ENCODE results near the gene ELP4.
"Not testable (repeated sequence)": the region's sequence is repeated elsewhere in the genome, so short reads cannot be mapped to it uniquely, and the experiment has no call there.

The ELP4 gene

DNA sequence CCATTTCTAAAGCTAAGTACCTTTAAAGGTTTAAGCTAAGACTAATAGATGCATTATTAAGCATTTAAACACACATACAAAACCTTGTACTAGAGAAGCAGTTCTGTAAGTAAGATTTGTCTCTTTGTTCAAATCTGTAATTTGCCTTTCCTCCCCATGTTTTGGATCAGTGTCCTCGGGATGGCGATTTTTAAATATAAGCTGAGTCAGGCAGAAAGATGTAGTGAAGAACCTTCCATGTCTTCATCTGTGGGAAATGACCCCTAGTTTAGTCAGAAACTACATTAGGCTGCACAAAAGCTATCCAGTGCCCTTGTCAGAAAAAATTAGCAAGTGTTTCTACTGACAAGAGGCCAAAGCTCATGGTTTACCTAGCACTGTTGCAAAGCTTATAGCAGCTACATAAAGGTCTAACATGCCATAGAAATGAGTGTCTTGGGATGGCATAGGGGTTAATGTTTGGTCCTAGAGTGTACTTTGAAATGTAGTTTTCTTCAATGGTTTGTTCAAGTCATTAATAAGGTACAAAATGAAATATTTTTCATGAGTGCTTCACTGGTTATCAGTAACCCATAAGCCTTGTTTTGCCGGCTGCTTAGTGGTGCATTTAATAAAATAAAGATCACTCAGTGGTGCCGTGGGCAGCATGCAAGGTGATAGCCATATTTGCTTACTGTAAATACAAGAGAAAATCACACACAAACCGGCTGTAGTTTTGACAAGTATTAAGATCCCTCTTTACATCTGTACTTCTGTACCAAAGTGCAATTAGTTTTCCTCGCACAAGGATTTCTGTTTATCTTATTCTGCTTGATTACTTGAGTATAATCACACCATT, 139.8 kb downstream of the ELP4 start:
- no peaks in the 10 kb centered on the region for H3K36me3 ChIP-seq (ENCODE audit: insufficient read depth, low read length)
- no peaks in the 10 kb centered on the region for H3K9me3 ChIP-seq (ENCODE audit: low read length)
- H3K4me1 ChIP-seq (ENCODE audit: insufficient read depth, low read length), result peaks cover 7% of the 10 kb centered on the region
- H3K27ac ChIP-seq (ENCODE audit: low read depth, low read length), result no peak overlapping the region
- no peak overlapping the region for H3K4me3 ChIP-seq (ENCODE audit: low read depth in 1 of 2, low read length in 2 of 2)
- H3K9ac ChIP-seq (ENCODE audit: low read length), result no peak overlapping the region
- no peaks in the 10 kb centered on the region for H3K27me3 ChIP-seq (ENCODE audit: control insufficient read depth in 1 of 2, insufficient read depth in 2 of 2, low read length in 2 of 2)

DNA sequence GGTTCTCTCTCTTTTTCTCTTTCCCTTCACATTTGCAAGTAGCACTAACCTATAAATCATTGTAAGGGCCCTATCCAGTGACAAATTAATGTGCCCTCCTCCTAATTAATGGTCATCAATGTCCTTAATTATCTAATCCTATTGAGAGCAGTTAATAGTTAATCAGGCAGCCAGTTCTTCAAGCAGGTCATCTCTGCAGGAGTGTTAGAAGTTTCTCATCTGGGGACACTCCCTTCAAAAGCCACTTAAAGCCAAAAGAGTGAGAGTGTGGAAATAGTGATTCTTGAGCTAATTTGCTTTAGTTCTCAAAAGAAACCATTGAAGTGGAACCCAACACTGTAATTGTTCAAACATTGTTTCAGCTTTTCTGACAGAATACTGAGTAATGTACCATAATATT, 141.6 kb downstream of the ELP4 start:
- Histone ChIP-seq H3K9ac (ENCODE audit: low read length) (no peak overlapping the region), H3K4me1 (ENCODE audit: insufficient read depth, low read length) (no peaks in the 10 kb centered on the region), H3K4me3 (ENCODE audit: low read depth in 1 of 2, low read length in 2 of 2) (no peak overlapping the region), H3K36me3 (ENCODE audit: insufficient read depth, low read length) (no peaks in the 10 kb centered on the region), H3K27ac (ENCODE audit: low read depth, low read length) (no peak overlapping the region), H3K9me3 (ENCODE audit: low read length) (no peaks in the 10 kb centered on the region), H3K27me3 (ENCODE audit: control insufficient read depth in 1 of 2, insufficient read depth in 2 of 2, low read length in 2 of 2) (no peaks in the 10 kb centered on the region)

- Histone ChIP-seq H3K27me3 (ENCODE audit: control insufficient read depth in 1 of 2, insufficient read depth in 2 of 2, low read length in 2 of 2) (no peaks in the 10 kb centered on the region), H3K9me3 (ENCODE audit: low read length) (no peaks in the 10 kb centered on the region), H3K27ac (ENCODE audit: low read depth, low read length) (no peak overlapping the region), H3K9ac (ENCODE audit: low read length) (no peak overlapping the region), H3K4me1 (ENCODE audit: insufficient read depth, low read length) (no peaks in the 10 kb centered on the region), H3K4me3 (ENCODE audit: low read depth in 1 of 2, low read length in 2 of 2) (no peak overlapping the region), H3K36me3 (ENCODE audit: insufficient read depth, low read length) (no peaks in the 10 kb centered on the region)
Observed at GRCh38 chr11:31651822-31652221, 142.3 kb downstream of the ELP4 start.

DNA sequence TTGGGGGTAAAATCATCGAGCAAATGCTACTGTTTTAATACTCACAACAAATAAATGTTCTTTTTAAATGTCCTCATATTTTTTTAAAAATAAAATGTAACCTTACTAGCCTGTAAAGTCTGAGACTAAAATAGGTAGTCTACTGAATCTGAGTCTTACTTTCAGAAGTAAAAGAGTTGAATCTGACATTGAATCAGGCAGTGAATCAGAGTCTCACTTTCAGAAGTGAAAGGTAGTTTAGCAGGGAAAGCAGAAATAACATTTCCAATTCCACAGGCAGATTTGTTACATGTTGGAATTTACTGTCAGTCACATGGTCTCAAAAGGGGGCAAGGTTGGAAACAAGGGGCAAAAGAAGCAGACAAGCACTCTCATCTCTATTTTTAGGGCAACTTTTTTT, 143.0 kb downstream of the ELP4 start:
- no peak overlapping the region for H3K9ac ChIP-seq (ENCODE audit: low read length)
- no peaks in the 10 kb centered on the region for H3K9me3 ChIP-seq (ENCODE audit: low read length)
- no peak overlapping the region for H3K27ac ChIP-seq (ENCODE audit: low read depth, low read length)
- no peaks in the 10 kb centered on the region for H3K36me3 ChIP-seq (ENCODE audit: insufficient read depth, low read length)
- H3K4me3 ChIP-seq (ENCODE audit: low read depth in 1 of 2, low read length in 2 of 2), result no peak overlapping the region
- no peaks in the 10 kb centered on the region for H3K4me1 ChIP-seq (ENCODE audit: insufficient read depth, low read length)
- H3K27me3 ChIP-seq (ENCODE audit: control insufficient read depth in 1 of 2, insufficient read depth in 2 of 2, low read length in 2 of 2), result no peaks in the 10 kb centered on the region

DNA sequence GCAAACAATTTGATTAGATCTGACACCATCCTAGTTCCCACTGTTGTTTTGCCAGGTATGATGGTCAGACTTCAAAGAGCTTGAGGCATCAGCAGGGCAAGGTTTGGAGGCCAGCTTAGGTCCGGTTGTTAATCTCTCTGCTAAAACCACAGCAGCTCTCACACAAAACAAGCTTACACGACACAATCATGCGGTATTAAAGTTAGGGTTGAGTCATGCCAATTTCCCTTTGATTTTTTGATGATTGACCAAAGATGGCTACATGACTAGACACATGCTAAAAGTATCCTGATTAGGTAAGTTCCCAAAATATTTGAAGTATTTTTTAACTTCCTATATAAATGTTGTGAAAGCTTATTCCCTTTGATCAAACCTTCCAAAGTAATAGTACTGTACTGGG, 145.9 kb downstream of the ELP4 start:
- Histone ChIP-seq H3K4me3 (ENCODE audit: low read depth in 1 of 2, low read length in 2 of 2) (no peak overlapping the region), H3K27me3 (ENCODE audit: control insufficient read depth in 1 of 2, insufficient read depth in 2 of 2, low read length in 2 of 2) (no peaks in the 10 kb centered on the region), H3K36me3 (ENCODE audit: insufficient read depth, low read length) (no peaks in the 10 kb centered on the region), H3K9ac (ENCODE audit: low read length) (no peak overlapping the region), H3K4me1 (ENCODE audit: insufficient read depth, low read length) (no peaks in the 10 kb centered on the region), H3K27ac (ENCODE audit: low read depth, low read length) (no peak overlapping the region), H3K9me3 (ENCODE audit: low read length) (no peaks in the 10 kb centered on the region)

GRCh38 chr11:31656051-31656450, 146.5 kb downstream of the ELP4 start:
- Histone ChIP-seq H3K9ac (ENCODE audit: low read length) (no peak overlapping the region), H3K36me3 (ENCODE audit: insufficient read depth, low read length) (no peaks in the 10 kb centered on the region), H3K9me3 (ENCODE audit: low read length) (no peaks in the 10 kb centered on the region), H3K27me3 (ENCODE audit: control insufficient read depth in 1 of 2, insufficient read depth in 2 of 2, low read length in 2 of 2) (no peaks in the 10 kb centered on the region), H3K4me3 (ENCODE audit: low read depth in 1 of 2, low read length in 2 of 2) (no peak overlapping the region), H3K27ac (ENCODE audit: low read depth, low read length) (no peak overlapping the region), H3K4me1 (ENCODE audit: insufficient read depth, low read length) (no peaks in the 10 kb centered on the region)

DNA sequence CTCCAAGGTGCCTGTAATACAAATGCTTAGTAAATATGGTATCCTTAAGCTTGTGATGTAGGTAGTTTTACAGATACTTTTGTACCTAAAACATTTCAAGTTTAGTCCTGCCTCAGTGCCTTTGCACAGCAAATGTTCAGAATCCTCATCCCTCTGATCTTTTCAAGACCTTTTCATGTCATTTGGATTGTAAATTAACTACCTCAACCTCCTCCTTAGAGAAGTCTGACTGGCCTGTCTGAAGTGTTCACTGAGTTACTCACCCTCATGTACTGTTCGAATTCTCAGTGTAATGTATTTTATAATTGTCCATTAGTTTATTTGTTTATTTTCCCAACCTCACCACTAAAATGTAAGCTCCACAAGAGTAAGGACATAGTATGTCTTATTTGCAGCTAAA, 147.5 kb downstream of the ELP4 start:
- H3K4me3 ChIP-seq (ENCODE audit: low read depth in 1 of 2, low read length in 2 of 2), result no peak overlapping the region
- H3K27me3 ChIP-seq (ENCODE audit: control insufficient read depth in 1 of 2, insufficient read depth in 2 of 2, low read length in 2 of 2), result no peaks in the 10 kb centered on the region
- H3K36me3 ChIP-seq (ENCODE audit: insufficient read depth, low read length), result no peaks in the 10 kb centered on the region

GRCh38 chr11:31664129-31664528, 154.6 kb downstream of the ELP4 start:
- H3K36me3 ChIP-seq (ENCODE audit: insufficient read depth, low read length), result no peaks in the 10 kb centered on the region
- no peaks in the 10 kb centered on the region for H3K9me3 ChIP-seq (ENCODE audit: low read length)
- H3K9ac ChIP-seq (ENCODE audit: low read length), result no peak overlapping the region

More for the DNA sequence above, 147.5 kb downstream of the ELP4 start:
- Histone ChIP-seq H3K9me3 (ENCODE audit: low read length) (no peaks in the 10 kb centered on the region), H3K27ac (ENCODE audit: low read depth, low read length) (no peak overlapping the region), H3K9ac (ENCODE audit: low read length) (no peak overlapping the region), H3K4me1 (ENCODE audit: insufficient read depth, low read length) (no peaks in the 10 kb centered on the region)

GRCh38 chr11:31664954-31665353, 155.4 kb downstream of the ELP4 start:
- H3K27ac ChIP-seq (ENCODE audit: low read depth, low read length), result no peak overlapping the region
- H3K9ac ChIP-seq (ENCODE audit: low read length), result no peak overlapping the region
- no peak overlapping the region for H3K4me3 ChIP-seq (ENCODE audit: low read depth in 1 of 2, low read length in 2 of 2)
- H3K27me3 ChIP-seq (ENCODE audit: control insufficient read depth in 1 of 2, insufficient read depth in 2 of 2, low read length in 2 of 2), result no peaks in the 10 kb centered on the region
- no peaks in the 10 kb centered on the region for H3K4me1 ChIP-seq (ENCODE audit: insufficient read depth, low read length)
- H3K9me3 ChIP-seq (ENCODE audit: low read length), result no peaks in the 10 kb centered on the region
- no peaks in the 10 kb centered on the region for H3K36me3 ChIP-seq (ENCODE audit: insufficient read depth, low read length)

More at GRCh38 chr11:31664129-31664528, 154.6 kb downstream of the ELP4 start:
- H3K27ac ChIP-seq (ENCODE audit: low read depth, low read length), result no peak overlapping the region
- H3K4me1 ChIP-seq (ENCODE audit: insufficient read depth, low read length), result no peaks in the 10 kb centered on the region
- H3K4me3 ChIP-seq (ENCODE audit: low read depth in 1 of 2, low read length in 2 of 2), result no peak overlapping the region
- H3K27me3 ChIP-seq (ENCODE audit: control insufficient read depth in 1 of 2, insufficient read depth in 2 of 2, low read length in 2 of 2), result no peaks in the 10 kb centered on the region

- Histone ChIP-seq H3K27me3 (ENCODE audit: control insufficient read depth in 1 of 2, insufficient read depth in 2 of 2, low read length in 2 of 2) (no peaks in the 10 kb centered on the region), H3K9ac (ENCODE audit: low read length) (no peak overlapping the region), H3K4me1 (ENCODE audit: insufficient read depth, low read length) (no peaks in the 10 kb centered on the region), H3K36me3 (ENCODE audit: insufficient read depth, low read length) (no peaks in the 10 kb centered on the region), H3K27ac (ENCODE audit: low read depth, low read length) (no peak overlapping the region), H3K9me3 (ENCODE audit: low read length) (no peaks in the 10 kb centered on the region), H3K4me3 (ENCODE audit: low read depth in 1 of 2, low read length in 2 of 2) (no peak overlapping the region)
Observed at GRCh38 chr11:31671681-31672080, 162.1 kb downstream of the ELP4 start.

DNA sequence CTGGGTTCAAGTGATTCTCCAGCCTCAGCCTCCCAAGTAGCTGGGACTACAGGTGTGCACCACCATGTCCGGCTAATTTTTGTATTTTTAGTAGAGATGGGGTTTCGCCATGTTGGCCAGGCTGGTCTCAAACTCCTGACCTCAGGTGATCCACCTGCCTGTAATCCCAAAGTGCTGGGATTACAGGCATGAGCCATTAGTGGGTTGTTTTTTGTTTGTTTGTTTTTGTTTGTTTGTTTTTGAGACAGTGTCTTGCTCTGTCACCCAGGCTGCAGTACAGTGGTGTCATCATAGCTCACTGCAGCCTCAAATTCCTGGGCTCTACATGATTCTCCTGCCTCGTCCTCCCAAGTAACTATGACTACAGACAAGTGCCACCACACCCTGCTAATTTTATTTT, 163.5 kb downstream of the ELP4 start:
- not testable (repeated sequence) for H3K9ac ChIP-seq (ENCODE audit: low read length); H3K36me3 ChIP-seq (ENCODE audit: insufficient read depth, low read length)

More for the DNA sequence above, 163.5 kb downstream of the ELP4 start:
- not testable (repeated sequence) for H3K9me3 ChIP-seq (ENCODE audit: low read length); H3K4me1 ChIP-seq (ENCODE audit: insufficient read depth, low read length); H3K4me3 ChIP-seq (ENCODE audit: low read depth in 1 of 2, low read length in 2 of 2); H3K27me3 ChIP-seq (ENCODE audit: control insufficient read depth in 1 of 2, insufficient read depth in 2 of 2, low read length in 2 of 2); H3K27ac ChIP-seq (ENCODE audit: low read depth, low read length)
